GM21825 (cell line): ENCODE measurements around the gene RASGRP2.
"Not testable (repeated sequence)": the region's sequence is repeated elsewhere in the genome, so short reads cannot be mapped to it uniquely, and the experiment has no call there.

Experiments used
- ATAC-seq: cut with Tn5 transposase; IDR thresholded peaks from one replicate; pipeline ENCODE4 v1.9.1; 2021; ENCODE audit warnings: mild to moderate bottlenecking, moderate library complexity; ENCODE audit not compliant: unreplicated experiment

RASGRP2 gene

DNA sequence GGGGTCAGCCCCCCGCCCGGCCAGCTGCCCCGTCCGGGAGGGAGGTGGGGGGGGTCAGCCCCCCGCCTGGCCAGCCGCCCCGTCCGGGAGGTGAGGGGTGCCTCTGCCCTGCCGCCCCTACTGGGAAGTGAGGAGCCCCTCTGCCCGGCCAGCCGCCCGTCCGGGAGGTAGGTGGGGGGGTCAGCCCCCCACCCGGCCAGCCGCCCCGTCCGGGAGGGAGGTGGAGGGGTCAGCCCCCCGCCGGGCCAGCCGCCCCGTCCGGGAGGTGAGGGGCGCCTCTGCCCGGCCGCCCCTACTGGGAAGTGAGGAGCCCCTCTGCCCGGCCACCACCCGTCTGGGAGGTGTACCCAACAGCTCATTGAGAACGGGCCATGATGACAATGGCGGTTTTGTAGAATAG, 42.0 kb downstream of the RASGRP2 start:
- ATAC-seq, result not testable (repeated sequence)

DNA sequence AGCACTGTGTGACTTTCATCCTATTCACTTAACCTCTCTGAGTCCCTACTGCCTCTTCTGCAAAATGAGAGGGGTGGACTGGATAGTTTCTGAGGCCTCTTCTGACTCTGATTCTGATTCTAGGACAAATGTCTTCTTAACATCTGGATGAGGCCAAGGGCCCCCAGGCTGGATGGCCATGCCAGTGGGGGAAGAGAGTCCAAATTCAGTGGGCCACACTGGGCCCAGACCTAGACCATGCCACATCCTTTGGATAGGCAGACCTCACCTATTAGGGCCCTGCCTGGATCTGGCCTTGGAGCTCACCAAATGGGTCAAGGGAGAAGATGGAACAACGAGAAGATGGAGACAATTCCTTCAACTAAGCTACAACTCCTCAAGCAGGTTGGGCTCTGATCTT, 45.5 kb downstream of the RASGRP2 start:
- ATAC-seq, result no peak

DNA sequence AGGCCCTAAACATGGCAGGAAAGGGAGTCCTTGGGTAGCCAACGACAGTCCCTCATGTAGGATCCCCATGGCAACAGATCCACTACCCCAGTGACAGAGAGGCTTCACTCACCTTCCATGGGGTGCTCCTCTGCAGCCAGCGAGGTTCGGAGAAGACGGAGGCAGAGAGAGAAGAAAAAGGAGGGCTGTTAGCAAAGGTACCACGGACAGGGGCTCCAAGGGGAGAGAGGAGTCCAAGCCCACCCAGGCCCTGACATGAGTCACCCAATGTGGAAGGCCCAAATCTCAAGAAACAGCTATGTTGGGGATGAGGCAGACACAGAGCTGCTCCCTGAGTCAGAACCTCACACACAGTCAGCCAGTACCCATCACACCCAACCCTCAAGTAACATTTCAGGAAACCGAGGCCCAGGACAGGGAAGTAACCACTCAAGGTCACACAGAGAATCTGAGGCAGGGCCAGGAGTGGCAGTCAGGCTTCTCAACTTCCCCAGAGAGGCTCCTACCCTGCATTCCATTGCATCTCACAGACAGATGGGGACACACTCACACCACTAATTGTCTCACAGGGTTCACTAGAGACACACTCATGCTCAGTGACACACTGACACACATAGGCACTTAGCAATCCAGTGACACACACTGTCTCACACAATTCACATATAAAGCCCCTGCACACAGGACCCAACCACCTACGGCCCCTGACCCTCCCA, 46.1 kb downstream of the RASGRP2 start:
- no peak for ATAC-seq

DNA sequence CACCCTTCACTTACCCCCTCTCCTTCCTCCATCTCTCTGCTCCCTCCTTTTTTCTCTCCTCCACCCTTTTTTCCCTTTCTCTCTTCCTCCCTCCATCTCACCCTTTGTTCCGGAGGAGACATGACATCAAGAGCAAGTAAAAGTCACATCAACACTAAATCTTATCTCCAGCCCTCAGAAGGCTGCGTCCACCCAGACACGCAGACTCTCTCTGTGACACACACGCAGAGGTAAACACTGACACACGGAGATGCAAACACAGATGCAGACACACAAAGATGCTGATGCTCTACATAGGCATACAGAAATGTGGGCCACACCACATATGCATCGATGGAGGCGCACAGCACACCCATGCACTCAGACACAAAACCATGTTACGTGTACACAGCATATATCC, 47.9 kb downstream of the RASGRP2 start:
- no peak for ATAC-seq

DNA sequence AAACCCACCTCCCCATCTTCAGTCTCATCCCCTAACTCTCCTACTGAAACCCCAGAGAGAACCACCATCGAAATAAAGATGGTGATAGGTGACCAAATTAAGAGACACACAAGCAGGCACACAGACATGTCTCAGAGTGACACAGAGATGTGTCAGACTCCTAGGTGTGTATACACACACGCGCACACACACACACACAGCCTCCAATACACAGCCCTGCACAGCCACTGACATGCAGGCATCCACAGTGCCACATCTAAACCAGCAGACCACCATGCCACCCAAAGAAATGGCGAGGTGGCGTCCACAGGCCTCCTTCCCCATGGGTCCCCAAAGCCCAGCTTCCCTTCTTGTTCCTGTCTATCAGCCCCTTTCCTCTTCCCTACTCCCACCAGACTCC, 48.4 kb downstream of the RASGRP2 start:
- no peak for ATAC-seq

DNA sequence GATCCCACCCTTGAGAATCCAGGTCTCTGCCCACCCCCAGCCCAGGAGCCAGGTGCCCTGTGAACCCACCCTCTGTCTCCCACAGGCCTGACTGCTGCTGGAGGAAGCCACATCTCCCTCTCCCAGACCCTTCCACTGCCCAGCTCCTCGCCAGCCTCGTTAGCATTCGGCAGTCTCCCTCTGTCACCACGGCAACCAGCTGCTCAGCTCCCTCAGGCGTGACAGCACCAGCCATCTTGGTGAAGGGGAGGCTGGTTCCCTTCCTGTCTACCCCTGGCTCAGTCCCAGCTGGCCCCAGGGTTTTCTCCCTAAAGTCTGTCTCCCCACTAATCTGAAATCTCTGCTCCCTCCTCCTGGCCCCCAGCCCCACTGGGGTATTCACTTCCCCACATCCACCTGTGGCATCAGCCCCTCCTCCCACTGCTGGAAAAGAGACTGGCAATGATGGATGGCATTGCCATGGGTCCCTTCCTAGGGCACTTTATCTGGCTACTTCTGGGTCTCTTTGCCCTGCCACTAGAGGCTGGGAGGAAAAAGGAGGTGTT, 49.0 kb downstream of the RASGRP2 start:
- ATAC-seq, result no peak

DNA sequence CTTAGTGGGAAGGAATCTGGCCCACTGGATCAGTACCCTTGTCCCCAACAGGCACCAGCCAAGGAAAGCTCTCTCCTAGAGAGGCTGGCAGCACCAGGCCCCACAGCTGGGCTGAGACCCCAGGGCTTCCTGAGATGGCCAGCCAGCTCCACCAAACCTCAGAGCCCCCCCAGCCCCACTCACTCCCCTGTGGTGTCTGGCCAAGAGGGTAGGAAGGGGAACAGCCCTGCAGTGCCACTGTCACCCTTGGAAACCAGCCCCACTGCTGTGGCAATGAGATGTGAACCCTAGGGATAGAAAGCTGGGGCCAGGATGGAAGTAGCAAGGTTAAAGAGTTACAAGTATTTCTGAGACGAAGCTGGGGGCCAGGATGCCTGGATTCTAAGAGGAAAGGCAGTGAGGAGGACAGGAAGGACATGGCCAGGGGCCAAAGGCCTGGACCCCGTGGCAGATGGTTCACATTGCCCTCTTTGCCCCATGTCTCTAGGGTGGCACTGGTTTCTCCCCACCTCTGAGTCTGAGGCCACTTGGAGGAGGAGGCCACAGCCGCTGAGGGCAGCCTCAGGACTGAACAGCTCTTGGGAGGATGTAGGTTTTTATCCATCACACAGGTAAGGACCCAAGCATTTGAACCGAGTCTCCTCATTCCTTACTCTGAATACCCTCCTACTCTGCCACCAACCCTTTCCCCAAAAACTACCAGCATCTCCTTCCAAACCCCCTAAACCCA, 49.8 kb downstream of the RASGRP2 start:
- no peak for ATAC-seq

DNA sequence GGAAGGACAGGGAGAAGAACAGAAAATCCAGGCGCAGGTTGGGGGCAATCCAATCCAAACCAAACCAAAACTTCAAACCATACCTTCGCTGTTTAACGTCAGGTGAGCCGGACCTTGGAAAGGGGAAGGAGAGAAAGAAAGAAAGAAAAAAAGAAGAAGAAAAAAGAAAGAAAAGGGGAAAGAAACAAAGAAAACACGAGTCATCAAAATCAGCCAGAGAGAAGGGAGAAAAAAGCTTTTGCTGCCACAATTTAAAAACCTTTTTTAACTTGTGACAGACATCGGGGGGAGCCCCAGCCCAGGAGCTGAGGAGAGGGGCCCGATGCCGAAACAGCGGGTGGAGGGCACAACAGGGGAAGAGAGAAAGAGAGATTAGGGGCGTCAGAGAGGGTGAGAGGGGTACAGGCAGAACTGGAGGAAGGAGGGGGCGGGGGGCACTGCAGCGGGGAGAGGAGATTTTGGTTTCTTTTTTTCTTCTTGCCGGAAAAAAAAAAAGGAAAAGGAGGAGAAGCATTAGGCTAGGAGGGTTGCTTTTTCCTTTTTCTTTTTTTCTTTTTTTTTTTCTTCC, 51.1 kb downstream of the RASGRP2 start:
- ATAC-seq, result no peak

DNA sequence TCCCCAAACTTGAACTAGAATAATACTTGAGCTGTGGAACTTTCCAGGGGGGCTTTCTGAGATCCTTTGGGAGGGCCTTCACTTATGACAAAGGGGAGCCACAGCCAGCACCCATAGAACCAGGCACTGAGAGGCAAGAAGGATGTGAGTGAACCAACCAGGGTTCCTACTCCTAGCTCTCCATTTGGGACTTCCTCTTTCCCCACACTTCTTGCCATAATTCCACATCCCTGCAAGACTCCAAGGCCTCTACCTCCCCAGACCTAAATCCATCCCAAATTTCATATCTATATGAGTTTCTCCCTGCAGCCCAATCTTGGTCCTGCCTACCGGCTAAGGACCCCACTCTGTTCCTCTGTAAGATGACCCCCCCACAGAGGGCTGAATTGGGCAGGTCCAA, 52.4 kb downstream of the RASGRP2 start:
- ATAC-seq, result no peak

DNA sequence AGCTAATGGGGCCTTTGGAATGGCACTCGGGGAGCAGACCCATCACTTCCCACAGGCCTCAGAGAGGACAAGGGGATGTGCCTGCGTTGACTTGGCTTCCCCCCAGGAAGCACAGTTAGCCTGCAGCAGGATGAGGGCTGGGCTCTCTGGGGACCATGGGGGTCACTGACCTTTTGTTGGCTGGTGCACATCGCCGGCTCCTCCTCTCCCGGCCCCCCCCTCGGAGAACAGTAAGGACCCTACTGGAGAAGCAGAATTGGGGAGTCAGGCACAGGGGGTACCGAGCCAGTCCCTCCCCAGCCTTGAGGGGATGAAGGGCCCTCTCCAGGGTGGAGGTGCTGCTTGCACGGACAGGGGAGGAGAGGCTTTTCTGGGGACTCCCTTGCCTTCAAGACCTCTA, 53.7 kb downstream of the RASGRP2 start:
- no peak for ATAC-seq

DNA sequence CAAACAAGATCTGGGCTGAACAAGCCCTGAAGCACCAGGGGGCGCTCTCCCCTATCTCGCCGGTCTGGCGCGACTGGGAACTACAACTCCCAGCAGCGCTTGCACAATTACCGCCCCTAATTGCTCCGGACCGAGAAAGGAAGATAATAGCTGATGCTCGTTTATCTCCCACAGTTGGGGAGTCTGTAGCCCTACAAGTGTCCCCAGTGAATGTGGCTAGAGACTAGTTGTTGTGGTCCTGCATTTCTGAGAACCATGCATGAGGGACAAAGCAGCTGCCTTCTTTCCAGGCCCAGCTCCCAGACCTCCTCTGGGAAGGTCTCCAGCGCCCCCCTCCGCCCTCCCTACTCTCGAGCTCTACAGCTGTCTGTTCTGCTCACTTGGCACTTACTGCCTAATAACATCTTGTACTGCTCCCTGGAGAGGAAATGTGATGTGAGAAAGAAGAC, 55.4 kb downstream of the RASGRP2 start:
- ATAC-seq, result peak; percentile 79

DNA sequence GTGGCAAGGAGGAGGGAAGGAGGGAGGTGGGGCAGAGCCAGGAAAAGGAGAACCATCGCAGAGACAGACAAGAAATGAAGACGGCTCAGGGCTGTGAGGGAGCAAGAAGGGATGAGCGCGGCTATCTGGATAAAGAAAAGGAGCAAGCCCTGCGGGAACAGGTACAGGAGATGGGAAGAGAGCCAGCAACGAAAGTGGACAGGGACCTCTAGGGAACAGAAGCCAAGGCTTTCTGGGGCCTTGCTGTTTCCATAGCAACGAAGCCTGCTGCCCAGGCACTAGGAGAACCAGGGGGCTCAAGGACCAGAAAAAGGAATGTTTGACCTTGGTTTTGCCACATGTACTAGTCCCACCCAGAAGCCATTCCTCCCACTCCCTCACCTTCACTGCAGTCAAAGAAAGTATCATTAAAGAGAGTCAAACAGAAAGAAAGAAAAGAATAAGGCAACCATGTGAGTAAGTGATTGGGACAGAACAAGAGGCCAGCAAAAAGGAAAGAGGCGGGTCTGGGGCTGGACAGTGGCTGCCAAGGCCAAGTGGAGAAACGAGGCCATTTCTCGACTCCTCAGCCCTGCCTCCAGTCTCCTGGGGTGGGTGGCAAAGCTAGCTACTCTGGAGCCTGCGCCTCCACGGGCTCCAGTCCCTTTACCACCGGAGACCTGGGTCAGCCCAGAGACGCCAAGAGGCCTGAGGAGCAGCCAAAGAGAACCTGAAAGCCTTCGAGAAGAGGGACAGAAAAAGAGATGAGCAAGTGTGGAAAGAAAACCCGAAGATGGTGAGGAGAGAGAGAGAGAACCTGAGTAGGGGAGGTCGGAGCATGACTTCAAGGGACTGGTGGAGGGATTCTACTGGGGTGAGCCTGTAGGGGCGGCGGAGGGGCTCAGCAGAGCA, 56.1 kb downstream of the RASGRP2 start:
- ATAC-seq, result no peak

DNA sequence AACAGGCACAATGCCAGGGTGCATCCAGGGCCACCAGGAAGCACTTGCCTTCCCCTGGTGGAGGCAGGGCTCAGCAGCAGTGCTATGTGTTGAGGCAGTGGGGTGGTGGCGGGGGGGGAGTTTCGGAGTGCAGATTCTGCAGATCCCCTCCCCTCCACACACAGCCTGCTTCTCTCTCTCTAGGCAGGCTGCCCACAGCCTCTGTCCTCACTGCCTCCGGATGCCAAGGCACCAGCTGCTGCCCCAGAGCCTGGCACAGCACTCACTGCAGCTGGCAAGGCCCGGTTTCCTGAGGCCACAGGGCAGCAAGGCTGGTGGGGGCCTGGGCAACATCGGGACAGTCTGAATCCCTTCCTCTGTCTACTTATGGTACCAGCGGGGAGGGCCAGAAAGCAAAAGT, 56.7 kb downstream of the RASGRP2 start:
- no peak for ATAC-seq

DNA sequence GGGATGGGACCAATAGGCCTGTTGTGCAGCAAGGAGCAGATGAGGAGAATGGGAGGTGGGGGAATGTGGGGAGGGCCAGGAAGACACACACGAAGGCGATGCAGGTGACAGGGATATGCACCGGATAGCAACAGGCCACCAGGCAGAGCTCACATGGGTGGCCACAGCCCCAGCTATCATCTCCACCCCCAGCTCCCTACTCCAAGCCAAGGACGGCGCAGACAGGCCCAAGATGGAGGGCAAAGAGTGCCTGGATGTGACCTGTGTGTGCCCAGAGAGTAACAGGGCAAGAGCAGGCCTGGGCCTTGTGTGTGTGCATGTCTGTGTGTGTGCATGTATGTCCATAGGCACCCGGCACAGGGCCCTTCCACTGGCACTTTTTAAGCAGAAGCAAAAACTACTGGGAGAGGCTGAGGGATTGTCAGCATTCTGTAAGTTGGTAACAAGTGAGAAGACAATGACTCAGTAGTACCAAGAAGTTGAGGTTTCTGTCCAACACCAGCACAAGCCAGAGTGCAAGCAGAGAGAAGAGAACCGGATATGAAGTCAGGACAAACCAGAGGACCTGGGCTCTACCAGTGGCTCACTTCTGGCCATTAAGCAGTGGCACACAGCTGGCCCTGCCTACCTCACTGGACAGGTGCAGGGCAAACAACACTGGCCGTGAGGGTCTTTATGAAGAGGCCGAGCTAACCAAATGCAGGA, 57.3 kb downstream of the RASGRP2 start:
- no peak for ATAC-seq

DNA sequence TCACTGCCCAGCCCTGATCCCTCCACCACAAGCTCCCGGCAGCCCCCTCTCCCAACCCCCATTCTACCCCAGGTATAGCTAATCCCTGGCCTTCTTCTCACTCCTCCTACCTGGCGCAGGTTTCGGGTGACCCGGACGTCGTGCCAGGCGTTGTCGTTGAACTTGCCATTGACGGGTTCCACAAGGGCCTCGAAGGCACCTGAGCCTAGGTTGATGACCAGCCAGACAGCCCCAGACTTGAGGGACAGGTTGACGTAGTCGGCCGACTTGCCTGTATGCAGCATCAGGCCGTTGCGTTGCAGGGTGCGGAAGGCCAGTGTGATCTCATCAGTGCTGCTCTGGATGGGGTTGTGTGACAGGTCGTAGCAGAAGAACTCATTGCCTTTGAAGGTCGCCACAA, 58.4 kb downstream of the RASGRP2 start:
- ATAC-seq, result no peak

DNA sequence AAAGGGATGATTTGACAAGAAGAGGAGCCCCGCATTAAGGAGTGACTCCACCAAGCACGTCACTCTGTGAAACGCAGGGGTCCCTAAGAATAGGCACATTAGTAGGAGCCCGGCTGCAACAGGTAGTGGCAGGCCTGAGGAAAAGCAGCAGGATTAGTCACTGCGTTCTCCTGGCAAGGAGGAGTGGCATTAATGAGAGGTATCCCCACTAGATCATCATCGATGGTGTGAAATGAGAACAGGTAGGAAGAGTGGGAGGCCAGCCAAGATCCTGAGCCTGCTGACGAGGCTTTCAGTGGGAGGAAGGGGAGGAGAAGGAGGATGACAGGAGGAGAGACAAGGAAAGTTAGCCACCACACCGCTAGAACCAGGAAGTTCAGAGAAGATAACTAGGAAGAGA, 59.6 kb downstream of the RASGRP2 start:
- ATAC-seq, result no peak

DNA sequence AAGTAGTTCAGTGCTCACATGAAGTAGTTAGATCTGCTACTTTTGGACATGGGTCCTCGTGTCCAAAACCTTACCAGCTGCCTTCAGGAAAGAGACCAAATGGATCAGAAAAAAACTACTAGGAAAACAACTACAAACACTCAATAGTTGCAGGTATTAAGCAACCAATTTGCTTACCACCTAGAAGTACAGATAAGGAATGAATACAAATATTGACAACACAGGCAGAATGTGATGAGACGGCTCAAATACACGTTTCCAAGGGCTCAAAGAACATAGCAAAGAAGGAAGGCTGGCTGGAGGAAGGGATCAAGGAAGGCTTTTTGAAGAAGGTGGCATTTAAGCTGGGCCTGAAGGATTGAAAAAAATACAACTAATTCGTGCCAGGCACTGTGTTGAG, 62.8 kb downstream of the RASGRP2 start:
- no peak for ATAC-seq

DNA sequence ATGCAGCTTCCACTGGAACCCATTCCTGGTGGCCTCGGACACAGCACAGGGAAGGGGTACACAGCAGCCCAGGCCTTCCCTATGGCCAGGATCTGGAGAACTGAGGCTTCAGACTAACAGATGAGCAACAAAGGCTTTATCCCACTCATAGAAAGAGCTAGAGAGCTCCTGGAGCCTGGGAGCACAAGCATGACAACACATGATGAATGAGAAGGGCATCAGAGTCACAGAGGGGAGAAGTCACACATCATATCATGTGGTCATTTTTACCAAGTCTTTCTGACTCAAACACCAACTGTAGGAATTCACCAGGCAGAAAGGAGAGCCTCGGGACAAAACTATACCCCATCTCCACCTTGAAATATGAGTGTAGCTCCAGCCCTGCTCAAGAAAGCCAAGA, 64.1 kb downstream of the RASGRP2 start:
- no peak for ATAC-seq

DNA sequence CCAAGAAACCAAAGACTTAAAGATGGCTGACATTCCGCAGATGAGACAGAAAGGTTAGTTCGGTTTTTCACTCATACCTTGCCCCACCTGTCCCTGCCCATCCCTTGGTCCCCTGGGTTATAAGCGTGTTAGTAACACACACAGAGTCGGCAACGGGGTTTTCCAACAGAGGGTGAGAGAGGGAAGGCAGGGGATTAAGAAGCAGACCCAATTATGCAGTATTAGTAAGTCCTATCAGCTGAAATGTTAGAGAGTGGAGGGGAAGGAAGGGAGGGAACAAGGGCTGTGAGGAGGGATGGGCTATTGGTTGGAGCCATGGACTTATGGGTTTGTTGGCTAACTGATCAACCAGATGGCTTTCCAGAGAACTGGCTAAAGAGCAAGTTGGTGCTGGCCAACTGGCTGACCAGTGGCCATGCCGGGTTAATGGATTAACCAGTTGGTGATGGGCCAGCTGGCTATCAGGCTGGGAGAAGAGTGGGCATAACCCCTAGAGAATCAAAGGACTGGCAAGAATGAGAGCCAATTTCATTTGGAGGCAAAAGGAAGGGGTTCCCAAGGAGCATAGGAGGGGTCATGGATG, 66.4 kb downstream of the RASGRP2 start:
- ATAC-seq, result no peak
